T-helper 1 cell treated with Interleukin-12 subunit alpha and Interleukin-12 subunit beta and Interleukin-4 antibody, amounts not matched to agents 30 μg/mL and 1 μg/mL, for 36 hours (primary cell): Measurements from ENCODE around the gene SCN10A.

Experiments used
- H3K27ac Mint-ChIP-seq: one replicate; pipeline ENCODE4 v1.8.0; 2021; ENCODE audit warnings: mild to moderate bottlenecking, mixed read lengths
- H3K27me3 Mint-ChIP-seq: one replicate; pipeline ENCODE4 v1.8.0; 2021; ENCODE audit warnings: low read depth, mixed read lengths
- H3K36me3 Mint-ChIP-seq: one replicate; pipeline ENCODE4 v1.8.0; 2021; ENCODE audit warnings: low read depth, mixed read lengths
- H3K4me1 Mint-ChIP-seq: one replicate; pipeline ENCODE4 v1.8.0; 2021; ENCODE audit warnings: low read depth, mixed read lengths
- H3K4me3 Mint-ChIP-seq: one replicate; pipeline ENCODE4 v1.8.0; 2021; ENCODE audit warnings: mild to moderate bottlenecking, moderate library complexity, mixed read lengths
- H3K9me3 Mint-ChIP-seq: one replicate; pipeline ENCODE4 v1.8.0; 2021; ENCODE audit warnings: mixed read lengths

Gene SCN10A

GRCh38 chr3:38816026-38816425 lies at the start of gene SCN10A:
Gene SCN10A (minus strand): TSS chr3:38816217. CDS start chr3:38794010, 22,207 bp downstream.
- no peaks in the 10 kb centered on the region for H3K36me3 Mint-ChIP-seq
- no peak within 1 kb of the TSS for H3K27ac Mint-ChIP-seq
- no peaks in the 10 kb centered on the region for H3K4me1 Mint-ChIP-seq
- no peak within 1 kb of the TSS for H3K4me3 Mint-ChIP-seq
- H3K9me3 Mint-ChIP-seq = no peaks in the 10 kb centered on the region
- no peaks in the 10 kb centered on the region for H3K27me3 Mint-ChIP-seq

GRCh38 chr3:38853011-38853410 lies 37.0 kb upstream of the SCN10A start:
- Mint-ChIP-seq H3K4me3 (no peak overlapping the region), H3K27me3 (no peaks in the 10 kb centered on the region), H3K36me3 (no peaks in the 10 kb centered on the region), H3K4me1 (no peaks in the 10 kb centered on the region), H3K27ac (no peak overlapping the region), H3K9me3 (no peaks in the 10 kb centered on the region)

GRCh38 chr3:38843898-38844297 lies 27.9 kb upstream of the SCN10A start:
- no peaks in the 10 kb centered on the region for H3K36me3 Mint-ChIP-seq
- no peaks in the 10 kb centered on the region for H3K9me3 Mint-ChIP-seq
- H3K4me1 Mint-ChIP-seq = no peaks in the 10 kb centered on the region
- no peak overlapping the region for H3K27ac Mint-ChIP-seq
- peaks cover 13% of the 10 kb centered on the region for H3K27me3 Mint-ChIP-seq
- no peak overlapping the region for H3K4me3 Mint-ChIP-seq

- no peaks in the 10 kb centered on the region for H3K4me1 Mint-ChIP-seq
- peaks cover 13% of the 10 kb centered on the region for H3K27me3 Mint-ChIP-seq
- H3K9me3 Mint-ChIP-seq = no peaks in the 10 kb centered on the region
- H3K27ac Mint-ChIP-seq = no peak overlapping the region
- no peaks in the 10 kb centered on the region for H3K36me3 Mint-ChIP-seq
- no peak overlapping the region for H3K4me3 Mint-ChIP-seq
Observed at GRCh38 chr3:38842266-38842965, 26.4 kb upstream of the SCN10A start.

- Mint-ChIP-seq H3K27me3 (peaks cover 13% of the 10 kb centered on the region), H3K27ac (no peak overlapping the region), H3K36me3 (no peaks in the 10 kb centered on the region), H3K4me3 (no peak overlapping the region), H3K9me3 (no peaks in the 10 kb centered on the region), H3K4me1 (no peaks in the 10 kb centered on the region)
Observed at GRCh38 chr3:38840987-38841386, 25.0 kb upstream of the SCN10A start.

GRCh38 chr3:38837358-38837757 lies 21.3 kb upstream of the SCN10A start:
- H3K9me3 Mint-ChIP-seq = no peaks in the 10 kb centered on the region
- H3K27ac Mint-ChIP-seq = no peak overlapping the region
- no peaks in the 10 kb centered on the region for H3K36me3 Mint-ChIP-seq
- no peak overlapping the region for H3K4me3 Mint-ChIP-seq
- peaks cover 5% of the 10 kb centered on the region for H3K4me1 Mint-ChIP-seq
- H3K27me3 Mint-ChIP-seq = peaks cover 13% of the 10 kb centered on the region

DNA sequence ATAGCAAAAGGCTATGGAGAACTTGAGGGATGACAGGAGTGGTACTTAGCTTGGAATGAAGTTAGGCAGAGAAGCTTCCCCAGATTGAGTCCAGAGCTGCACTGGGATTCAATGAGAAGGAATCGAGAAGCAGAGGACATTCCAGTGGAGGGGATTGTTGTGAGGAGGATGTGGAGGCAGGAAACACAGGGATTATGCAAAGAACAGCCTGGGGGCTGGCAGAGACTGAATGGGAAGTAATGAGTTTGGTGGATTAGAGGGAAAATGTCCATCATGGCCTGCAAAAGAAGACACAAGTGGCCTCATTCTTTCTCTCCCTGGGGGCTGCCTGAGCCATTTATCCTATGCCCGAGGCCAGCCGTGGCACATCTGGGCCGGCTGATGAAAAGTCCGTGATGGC lies 20.5 kb upstream of the SCN10A start:
- Mint-ChIP-seq H3K4me3 (no peak overlapping the region), H3K36me3 (no peaks in the 10 kb centered on the region), H3K27ac (no peak overlapping the region), H3K4me1 (peaks cover 5% of the 10 kb centered on the region), H3K27me3 (peaks cover 12% of the 10 kb centered on the region), H3K9me3 (no peaks in the 10 kb centered on the region)

- Mint-ChIP-seq H3K4me3 (no peak overlapping the region), H3K4me1 (peaks cover 5% of the 10 kb centered on the region), H3K27me3 (peaks cover 7% of the 10 kb centered on the region), H3K27ac (no peak overlapping the region), H3K36me3 (no peaks in the 10 kb centered on the region), H3K9me3 (no peaks in the 10 kb centered on the region)
Observed at GRCh38 chr3:38835939-38836338, 19.9 kb upstream of the SCN10A start.

DNA sequence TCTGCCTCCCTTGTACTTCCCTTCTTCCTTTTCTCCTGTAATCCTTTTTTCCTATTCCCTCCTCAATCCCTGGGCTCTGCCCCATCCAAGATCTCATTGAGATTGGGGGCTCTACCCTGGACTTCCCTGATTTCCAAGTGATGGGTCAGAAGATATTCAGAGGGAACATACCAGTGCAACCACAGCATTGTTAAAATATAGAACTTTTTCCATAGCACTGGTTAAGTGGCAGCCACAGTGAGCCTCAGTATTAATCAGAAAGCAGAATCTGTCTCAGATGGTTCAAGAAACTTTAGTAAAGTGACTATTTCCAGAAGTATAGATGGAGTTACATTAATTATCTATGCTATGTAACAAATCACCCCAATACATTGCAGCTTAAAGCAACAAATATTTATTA lies 18.7 kb upstream of the SCN10A start:
- no peaks in the 10 kb centered on the region for H3K9me3 Mint-ChIP-seq
- H3K27me3 Mint-ChIP-seq = peaks cover 2% of the 10 kb centered on the region
- peaks cover 5% of the 10 kb centered on the region for H3K4me1 Mint-ChIP-seq
- no peak overlapping the region for H3K4me3 Mint-ChIP-seq
- no peaks in the 10 kb centered on the region for H3K36me3 Mint-ChIP-seq
- no peak overlapping the region for H3K27ac Mint-ChIP-seq

GRCh38 chr3:38834110-38834509 lies 18.1 kb upstream of the SCN10A start:
- Mint-ChIP-seq H3K27ac (no peak overlapping the region), H3K27me3 (no peaks in the 10 kb centered on the region), H3K4me3 (no peak overlapping the region), H3K36me3 (no peaks in the 10 kb centered on the region), H3K9me3 (no peaks in the 10 kb centered on the region), H3K4me1 (peaks cover 5% of the 10 kb centered on the region)

GRCh38 chr3:38829404-38829803 lies 13.4 kb upstream of the SCN10A start:
- Mint-ChIP-seq H3K4me1 (peaks cover 2% of the 10 kb centered on the region), H3K27me3 (no peaks in the 10 kb centered on the region), H3K9me3 (no peaks in the 10 kb centered on the region), H3K27ac (no peak overlapping the region), H3K4me3 (no peak overlapping the region), H3K36me3 (no peaks in the 10 kb centered on the region)

DNA sequence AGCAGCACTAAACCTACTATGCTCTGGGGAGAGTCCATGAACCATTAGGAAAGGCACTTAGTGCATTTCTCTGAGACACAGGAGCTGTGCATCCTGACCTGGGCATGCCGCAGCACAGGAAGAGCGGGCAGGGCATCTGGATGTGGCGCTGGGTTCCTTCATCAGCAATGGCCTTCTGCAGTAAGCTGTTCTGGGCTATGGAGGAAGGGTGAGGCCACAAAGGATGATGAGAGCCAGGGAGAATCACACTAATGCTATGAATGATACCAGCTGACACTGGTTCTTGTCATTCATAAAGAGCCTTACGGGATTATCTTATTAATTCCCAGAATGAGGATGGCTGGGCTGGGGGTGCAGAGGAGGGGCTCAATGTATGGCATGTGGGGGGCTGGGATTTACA lies 12.7 kb upstream of the SCN10A start:
- H3K27ac Mint-ChIP-seq = no peak overlapping the region
- no peak overlapping the region for H3K4me3 Mint-ChIP-seq
- peaks cover 3% of the 10 kb centered on the region for H3K27me3 Mint-ChIP-seq
- H3K36me3 Mint-ChIP-seq = no peaks in the 10 kb centered on the region
- no peaks in the 10 kb centered on the region for H3K9me3 Mint-ChIP-seq
- H3K4me1 Mint-ChIP-seq = no peaks in the 10 kb centered on the region

GRCh38 chr3:38827791-38828190 lies 11.8 kb upstream of the SCN10A start:
- peaks cover 3% of the 10 kb centered on the region for H3K27me3 Mint-ChIP-seq
- no peak overlapping the region for H3K27ac Mint-ChIP-seq
- no peaks in the 10 kb centered on the region for H3K4me1 Mint-ChIP-seq

GRCh38 chr3:38826001-38826400 lies 10.0 kb upstream of the SCN10A start:
- no peaks in the 10 kb centered on the region for H3K9me3 Mint-ChIP-seq
- no peaks in the 10 kb centered on the region for H3K4me1 Mint-ChIP-seq
- no peaks in the 10 kb centered on the region for H3K36me3 Mint-ChIP-seq
- H3K27ac Mint-ChIP-seq = no peak overlapping the region
- no peak overlapping the region for H3K4me3 Mint-ChIP-seq
- H3K27me3 Mint-ChIP-seq = peaks cover 9% of the 10 kb centered on the region

More at GRCh38 chr3:38827791-38828190, 11.8 kb upstream of the SCN10A start:
- H3K9me3 Mint-ChIP-seq = no peaks in the 10 kb centered on the region
- H3K4me3 Mint-ChIP-seq = no peak overlapping the region
- H3K36me3 Mint-ChIP-seq = no peaks in the 10 kb centered on the region

- no peaks in the 10 kb centered on the region for H3K9me3 Mint-ChIP-seq
- peaks cover 9% of the 10 kb centered on the region for H3K27me3 Mint-ChIP-seq
- H3K4me1 Mint-ChIP-seq = no peaks in the 10 kb centered on the region
- H3K36me3 Mint-ChIP-seq = no peaks in the 10 kb centered on the region
- H3K4me3 Mint-ChIP-seq = no peak overlapping the region
- H3K27ac Mint-ChIP-seq = no peak overlapping the region
Observed at GRCh38 chr3:38824349-38824748, 8.3 kb upstream of the SCN10A start.

- Mint-ChIP-seq H3K27ac (no peak overlapping the region), H3K4me1 (no peaks in the 10 kb centered on the region), H3K27me3 (peaks cover 9% of the 10 kb centered on the region), H3K36me3 (no peaks in the 10 kb centered on the region), H3K9me3 (no peaks in the 10 kb centered on the region), H3K4me3 (no peak overlapping the region)
Observed at GRCh38 chr3:38823722-38824121, 7.7 kb upstream of the SCN10A start.
